GM19239 (cell line): Measurements from ENCODE around the gene NAV3.

ENCODE experiments used
- DNase-seq: peaks from one replicate; pipeline ENCODE4 v3.0.0; 2011; ENCODE audit warnings: low spot score; ENCODE audit not compliant: insufficient read length
- FAIRE-seq: peaks from 2 replicates; lab custom pipeline; 2011; peaks lifted over from hg19 to GRCh38; lab: Jason Lieb, UNC

Gene NAV3

DNA sequence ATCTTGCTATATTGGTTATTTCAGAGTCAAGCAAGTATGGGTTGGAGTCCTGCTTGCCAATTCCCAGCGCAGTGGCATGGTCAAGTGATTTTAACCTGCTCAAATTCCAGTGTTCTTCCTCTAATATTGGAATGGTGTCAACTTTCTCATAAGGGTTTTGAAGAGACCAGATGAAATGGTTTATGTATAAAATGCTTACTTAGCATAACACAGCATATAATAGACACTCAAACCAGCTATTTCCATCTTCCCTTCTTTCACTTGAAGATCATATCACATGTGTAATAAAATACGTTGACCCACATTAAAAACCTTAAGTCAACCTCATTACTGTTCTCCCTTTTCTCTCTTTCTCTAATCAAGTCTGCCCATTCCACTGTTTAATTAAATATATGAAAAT is 144.0 kb downstream of the NAV3 start:
- FAIRE-seq (no peak), DNase-seq (no peak)

DNA sequence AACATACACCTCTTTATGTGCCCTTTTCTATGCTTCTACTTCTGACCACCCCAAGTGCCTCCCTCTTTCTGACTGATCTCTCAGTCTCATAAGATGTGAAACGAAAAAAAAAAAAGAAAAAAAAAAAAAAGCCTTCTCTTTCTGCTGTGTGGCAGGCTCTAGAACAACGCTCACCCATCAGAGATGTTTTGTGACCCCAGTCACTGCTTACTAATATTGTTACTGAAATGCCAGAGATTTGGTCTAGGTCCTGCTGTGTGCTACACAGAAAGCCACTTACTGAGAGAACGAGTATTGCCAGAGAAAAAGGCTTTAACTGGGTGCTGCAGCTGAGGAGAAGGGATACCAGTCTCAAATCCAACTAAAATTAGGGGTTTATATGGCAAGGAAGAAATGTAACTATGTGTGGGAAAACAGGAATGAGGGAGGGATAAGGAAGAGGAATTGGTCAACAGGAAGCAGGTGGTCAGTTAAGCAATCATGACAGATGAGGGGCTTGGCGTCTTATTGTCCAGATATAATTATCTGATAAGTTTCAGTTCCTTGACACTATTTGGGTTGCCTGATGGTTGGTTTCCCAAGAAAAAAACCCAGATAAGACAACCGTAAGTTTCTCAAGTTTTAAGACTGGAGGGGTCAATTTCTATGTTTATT is 149.0 kb downstream of the NAV3 start:
- no peak for DNase-seq
- FAIRE-seq, result no peak

DNA sequence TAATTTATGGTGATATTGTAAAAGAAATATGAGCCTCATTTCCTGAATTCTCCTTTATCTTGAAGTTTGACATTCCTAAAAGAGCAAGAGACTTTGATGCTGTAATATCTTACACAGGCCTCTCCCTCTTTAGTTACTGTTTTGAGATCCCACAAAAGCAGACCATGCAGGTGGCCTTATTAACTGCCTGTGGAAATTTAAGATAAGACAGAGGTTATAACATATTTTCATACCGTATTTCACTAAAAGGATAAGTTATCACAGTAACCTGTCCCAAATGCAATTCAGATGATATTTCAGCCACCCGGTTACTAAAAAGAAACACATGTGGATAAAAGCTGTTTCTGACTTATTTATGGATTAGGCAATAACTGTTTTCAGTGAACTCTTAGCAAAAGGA is 150.1 kb downstream of the NAV3 start:
- DNase-seq (no peak), FAIRE-seq (no peak)

- DNase-seq (no peak), FAIRE-seq (no peak)
Observed at GRCh38 chr12:77983859-77984258, 153.2 kb downstream of the NAV3 start.

GRCh38 chr12:77992760-77993159 is 162.1 kb downstream of the NAV3 start:
- no peak for FAIRE-seq

GRCh38 chr12:77993658-77994057 is 163.0 kb downstream of the NAV3 start:
- DNase-seq (no peak), FAIRE-seq (no peak)

More at GRCh38 chr12:77992760-77993159, 162.1 kb downstream of the NAV3 start:
- DNase-seq, result no peak

GRCh38 chr12:77995436-77996167 is 164.9 kb downstream of the NAV3 start:
- DNase-seq (peak; percentile 4), FAIRE-seq (peak; percentile 51)

DNA sequence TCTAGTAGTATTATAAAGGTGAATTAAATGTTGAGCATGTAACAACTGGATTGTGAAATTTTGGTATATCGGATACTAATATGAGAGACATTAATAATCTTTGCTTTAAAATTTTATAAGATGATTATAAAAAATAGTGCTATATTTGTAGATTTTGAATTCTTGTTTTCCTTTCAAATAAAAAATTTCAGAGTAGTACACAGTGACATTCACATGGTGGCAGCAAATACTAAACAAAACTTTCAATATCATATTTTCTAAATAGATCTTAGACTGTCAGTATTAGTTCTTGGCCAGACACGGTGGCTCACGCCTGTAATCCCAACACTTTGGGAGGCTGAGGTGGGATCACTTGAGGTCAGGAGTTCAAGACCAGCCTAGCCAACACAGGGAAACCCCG is 166.0 kb downstream of the NAV3 start:
- FAIRE-seq, result no peak

DNA sequence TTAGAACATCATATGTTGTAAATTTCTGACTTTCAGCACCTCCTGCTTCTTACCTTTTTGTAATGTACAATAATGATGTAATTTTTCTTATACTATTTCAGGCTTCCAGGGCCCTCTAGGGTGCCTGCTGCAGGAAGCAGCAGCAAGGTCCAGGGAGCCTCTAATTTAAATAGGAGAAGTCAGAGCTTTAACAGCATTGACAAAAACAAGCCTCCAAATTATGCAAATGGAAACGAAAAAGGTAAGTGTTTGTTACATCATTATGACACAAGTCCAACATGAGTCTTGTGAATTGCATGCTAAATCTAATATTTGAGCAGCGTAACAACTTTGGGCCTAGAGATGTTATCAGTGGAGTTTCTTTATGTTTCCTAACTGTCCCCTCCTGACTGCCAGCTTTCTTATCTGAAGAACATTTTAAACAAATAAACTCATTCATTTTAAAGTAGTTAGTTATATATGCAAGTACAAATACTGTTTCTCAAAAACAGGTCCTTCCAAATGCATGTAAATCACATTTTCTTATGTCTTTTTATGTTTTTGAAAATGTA is 167.6 kb downstream of the NAV3 start:
- DNase-seq (no peak), FAIRE-seq (no peak)

More for the DNA sequence above, 166.0 kb downstream of the NAV3 start:
- DNase-seq, result no peak

- FAIRE-seq, result peak; percentile 87
- peak; percentile 1 for DNase-seq
Observed at GRCh38 chr12:77999074-77999715, 168.5 kb downstream of the NAV3 start.

- no peak for FAIRE-seq
- DNase-seq, result no peak
Observed at GRCh38 chr12:78002878-78003277, 172.2 kb downstream of the NAV3 start.

- DNase-seq, result no peak
- no peak for FAIRE-seq
Observed at GRCh38 chr12:78004249-78005093, 173.8 kb downstream of the NAV3 start.

GRCh38 chr12:78005094-78005492 is 174.4 kb downstream of the NAV3 start:
- DNase-seq, result no peak
- no peak for FAIRE-seq

DNA sequence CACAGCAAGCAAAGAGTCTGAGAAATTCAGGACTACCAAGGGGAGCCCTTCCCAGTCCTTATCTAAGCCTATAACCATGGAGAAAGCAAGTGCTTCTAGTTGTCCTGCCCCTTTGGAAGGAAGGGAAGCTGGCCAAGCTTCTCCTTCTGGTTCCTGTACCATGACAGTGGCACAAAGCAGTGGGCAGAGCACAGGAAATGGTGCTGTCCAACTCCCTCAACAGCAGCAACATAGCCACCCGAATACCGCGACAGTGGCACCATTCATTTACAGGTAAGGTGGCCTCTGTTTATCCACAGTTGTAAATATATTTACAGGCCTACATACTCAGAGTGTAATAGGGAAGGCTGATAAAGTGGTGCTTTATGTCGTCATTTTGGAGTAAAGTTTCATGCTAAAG is 176.5 kb downstream of the NAV3 start:
- no peak for FAIRE-seq
- no peak for DNase-seq

DNA sequence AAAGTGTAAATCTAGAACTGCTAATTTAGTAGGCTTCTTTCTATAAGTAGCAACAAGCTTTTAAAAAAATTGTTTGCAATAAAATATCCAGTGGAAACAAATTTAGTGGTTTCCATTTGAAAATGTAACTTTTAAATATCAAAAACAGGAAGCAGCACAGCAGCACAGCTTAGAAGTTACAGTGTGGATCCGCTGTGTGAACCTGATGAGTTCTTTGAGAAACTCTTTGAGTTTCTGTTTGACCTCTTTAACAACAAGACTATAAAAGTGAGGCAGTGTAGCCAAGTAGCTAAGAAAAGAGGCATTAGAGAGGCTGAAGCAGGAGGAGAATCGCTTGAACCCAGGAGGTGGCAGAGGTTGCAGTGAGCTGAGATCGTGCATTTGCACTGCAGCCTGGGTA is 178.3 kb downstream of the NAV3 start:
- FAIRE-seq, result no peak
- no peak for DNase-seq

DNA sequence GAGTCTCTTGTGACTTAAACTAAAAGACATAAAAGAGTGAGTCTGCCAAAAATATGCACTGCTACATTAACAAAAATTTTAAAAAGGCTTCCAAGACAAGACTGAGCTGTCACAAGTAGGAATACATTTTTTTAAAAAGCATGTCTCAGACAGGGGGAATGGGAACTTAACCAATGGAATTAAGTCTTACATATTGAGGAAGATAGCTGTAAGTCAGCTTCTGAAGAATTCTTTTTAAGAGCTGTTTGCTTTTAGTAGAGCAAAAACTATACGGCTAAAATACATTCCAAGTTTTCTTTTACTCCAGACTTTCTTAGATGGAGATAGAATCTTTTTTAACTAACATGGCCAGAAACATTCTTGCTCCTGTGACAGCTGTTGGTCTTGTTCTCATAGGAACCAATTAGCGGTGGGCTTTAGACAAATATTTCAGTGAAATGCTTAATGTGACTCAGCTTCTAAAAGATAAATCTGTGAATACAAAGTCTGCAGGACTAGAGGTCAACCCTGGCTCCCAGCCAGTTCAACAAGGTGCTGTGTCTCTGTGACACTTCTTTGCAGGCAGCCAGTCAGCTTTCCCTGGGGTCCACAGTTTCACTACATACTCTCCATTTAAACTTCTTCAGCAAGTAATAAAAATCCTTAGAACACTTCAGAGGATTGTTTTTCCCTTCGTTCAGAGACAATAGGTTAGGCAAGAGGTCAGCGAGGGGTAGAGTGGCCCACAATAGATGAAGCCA is 187.6 kb downstream of the NAV3 start:
- no peak for FAIRE-seq
- DNase-seq, result no peak

DNA sequence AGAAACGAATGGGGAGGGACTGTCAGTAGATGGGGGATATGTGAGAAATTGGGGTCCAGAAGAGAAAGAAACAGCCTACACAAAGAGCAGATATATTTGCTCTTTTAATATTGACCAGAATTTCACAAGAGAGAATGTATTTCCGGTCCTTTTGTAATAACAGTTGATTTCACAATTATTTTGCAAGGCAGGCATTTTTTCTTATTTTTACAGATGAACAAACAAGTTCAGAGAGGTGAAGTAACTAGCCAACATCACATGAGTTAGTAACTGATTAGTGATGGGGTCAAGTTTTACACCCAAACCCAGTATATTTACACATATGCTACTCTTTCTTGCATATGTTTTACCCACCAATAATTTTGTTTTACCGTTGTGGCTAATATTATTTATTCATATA is 188.2 kb downstream of the NAV3 start:
- no peak for DNase-seq
- FAIRE-seq, result no peak

DNA sequence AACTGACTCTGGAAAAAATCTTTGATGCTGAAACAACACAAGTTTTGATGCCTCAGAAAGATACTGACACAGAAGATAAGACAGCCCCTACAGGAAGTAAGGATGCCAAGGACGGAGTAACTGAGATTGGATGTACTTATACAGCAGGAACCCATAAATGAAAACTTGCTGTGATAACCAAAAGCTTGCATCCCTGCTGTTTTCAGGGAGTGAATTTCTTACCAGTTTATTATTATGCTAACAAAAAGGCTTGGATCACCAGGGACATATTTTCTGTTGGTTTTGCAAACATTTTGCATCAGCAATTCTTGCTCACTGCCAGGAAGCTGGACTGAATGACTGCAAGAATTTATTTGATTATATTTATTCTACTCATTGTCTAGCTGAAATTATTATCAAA is 197.7 kb downstream of the NAV3 start:
- FAIRE-seq (no peak), DNase-seq (no peak)

DNA sequence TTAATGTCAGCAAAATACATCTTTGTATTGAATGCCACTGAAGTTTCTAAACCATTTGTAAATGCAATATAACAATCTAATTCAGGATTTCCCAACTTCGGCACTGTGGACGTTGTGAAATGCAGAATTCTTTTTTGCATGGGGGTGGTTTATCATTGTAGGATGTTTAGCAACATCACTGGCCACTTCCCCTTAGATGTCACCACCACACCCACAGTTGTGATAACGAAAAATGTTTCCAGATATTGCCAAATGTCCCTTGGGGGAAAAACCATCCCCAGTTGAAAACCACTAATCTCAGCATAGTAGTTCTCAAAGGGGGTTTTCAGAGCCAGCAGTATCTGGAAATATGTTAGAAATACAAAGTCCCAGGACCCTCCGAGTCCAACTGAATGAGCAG is 203.3 kb downstream of the NAV3 start:
- no peak for DNase-seq

More for the DNA sequence above, 203.3 kb downstream of the NAV3 start:
- no peak for FAIRE-seq
